Hepatocyte (in vitro differentiated cells): Measurements from ENCODE around the gene DPP9. TPM values are rescaled to one million over a fixed set of nuclear protein-coding genes. Genes with fewer than 3 reads are reported as not detected.

Experiments
- DNase-seq: peaks from one replicate; pipeline ENCODE4 v3.0.0-alpha.2; 2016; ENCODE audit warnings: low spot score
- H2AFZ ChIP-seq: fragments of 200-600 bp; sonication (generic); 2 replicates; pipeline ENCODE4 v1.6.0; 2016; ENCODE audit warnings: antibody characterized with exemption, mild to moderate bottlenecking
- H3K27ac ChIP-seq: fragments of 200-600 bp; sonication (generic); 2 replicates; pipeline ENCODE4 v1.5.1; 2016; ENCODE audit warnings: mild to moderate bottlenecking
- H3K27me3 ChIP-seq: fragments of 200-600 bp; sonication (generic); 2 replicates; pipeline ENCODE4 v1.6.1; 2016
- H3K36me3 ChIP-seq: fragments of 200-600 bp; sonication (generic); replicated peaks from 2 replicates; pipeline ENCODE4 v1.5.1; 2016; ENCODE audit warnings: low read depth; ENCODE audit not compliant: insufficient read depth
- H3K4me1 ChIP-seq: fragments of 200-600 bp; sonication (generic); 2 replicates; pipeline ENCODE4 v1.5.1; 2016; ENCODE audit warnings: mild to moderate bottlenecking, moderate library complexity; ENCODE audit not compliant: insufficient read depth
- H3K4me2 ChIP-seq: fragments of 200-600 bp; sonication (generic); 2 replicates; pipeline ENCODE4 v1.6.0; 2016
- H3K4me3 ChIP-seq: fragments of 200-600 bp; sonication (generic); 2 replicates; pipeline ENCODE4 v1.5.1; 2016; ENCODE audit warnings: mild to moderate bottlenecking
- H3K79me2 ChIP-seq: fragments of 200-600 bp; sonication (generic); 2 replicates; pipeline ENCODE4 v1.6.0; 2017; ENCODE audit warnings: mild to moderate bottlenecking
- H3K9me2 ChIP-seq: fragments of 200-600 bp; sonication (generic); replicated peaks from 2 replicates; pipeline ENCODE4 v1.6.0; 2017; ENCODE audit warnings: mild to moderate bottlenecking; ENCODE audit not compliant: insufficient read depth
- H3K9me3 ChIP-seq: fragments of 200-600 bp; sonication (generic); 2 replicates; pipeline ENCODE4 v1.5.1; 2016; ENCODE audit warnings: low read depth, mild to moderate bottlenecking
- H4K20me1 ChIP-seq: fragments of 200-600 bp; sonication (generic); 2 replicates; pipeline ENCODE4 v1.6.0; 2016; ENCODE audit warnings: mild to moderate bottlenecking; ENCODE audit not compliant: insufficient read depth, poor library complexity, severe bottlenecking
- CTCF ChIP-seq: fragments of 200-600 bp; sonication (generic); IDR thresholded peaks from 2 replicates; pipeline ENCODE4 v1.5.1; 2016; ENCODE audit warnings: antibody characterized with exemption, mild to moderate bottlenecking; ENCODE audit not compliant: poor library complexity
- EZH2 ChIP-seq: fragments of 200-600 bp; sonication (generic); IDR thresholded peaks from 2 replicates; pipeline ENCODE4 v1.6.1; 2016; ENCODE audit warnings: antibody characterized with exemption, mild to moderate bottlenecking, borderline replicate concordance
- EZH2phosphoT487 ChIP-seq: fragments of 200-600 bp; sonication (generic); IDR thresholded peaks from one replicate; pipeline ENCODE4 v1.6.1; 2018; ENCODE audit warnings: antibody characterized with exemption, mild to moderate bottlenecking, low read depth, moderate library complexity; ENCODE audit not compliant: unreplicated experiment, severe bottlenecking
- WGBS: methylation state at CpG from one replicate; pipeline ENCODE4 v1.1.6; 2016; ENCODE audit warnings: low lambda C conversion rate; ENCODE audit errors: missing lambda C conversion rate; 5-methylcytosine and 5-hydroxymethylcytosine counted together
- polyA plus RNA-seq: library from polyadenylated mRNA; unstranded; fragments of >200 nt; fragmentation: Nextera tagmentation; extraction: Ambion mirVana; gene quantifications from 2 replicates; pipeline ENCODE4 v1.2.1, GENCODE V29; 2016
- total RNA-seq: library from RNA; depleted of rRNA; stranded (reverse); fragments of >200 nt; gene quantifications from 2 replicates; pipeline ENCODE4 v1.2.3, GENCODE V29; 2014

DPP9 gene
- total and polyA plus RNA-seq, 2 experiments from 2014 or later, result 27.6 to 32.7 TPM

GRCh38 chr19:4653793-4654436, 69.7 kb downstream of the DPP9 start:
- DNase-seq, result no peak
- 93% methylated on average over 13 of the region's 13 CpGs for WGBS
- H3K79me2 ChIP-seq, result peaks cover 3% of the 10 kb centered on the region
- H4K20me1 ChIP-seq, result no peaks in the 10 kb centered on the region
- H3K4me3 ChIP-seq, result no peak overlapping the region
- H3K27me3 ChIP-seq, result no peaks in the 10 kb centered on the region
- no peaks in the 10 kb centered on the region for H3K36me3 ChIP-seq
- H3K9me2 ChIP-seq, result no peaks in the 10 kb centered on the region
- no peaks in the 10 kb centered on the region for H3K9me3 ChIP-seq
- H2AFZ ChIP-seq, result no peak overlapping the region
- H3K27ac ChIP-seq, result no peak overlapping the region
- no peak for TF ChIP-seq EZH2phosphoT487
- no peak for TF ChIP-seq EZH2
- TF ChIP-seq CTCF, result no peak
- no peak overlapping the region for H3K4me2 ChIP-seq
- H3K4me1 ChIP-seq, result no peaks in the 10 kb centered on the region

- Histone ChIP-seq H3K4me2 (no peak overlapping the region), H3K4me1 (no peaks in the 10 kb centered on the region), H3K36me3 (no peaks in the 10 kb centered on the region), H3K9me2 (no peaks in the 10 kb centered on the region), H3K27ac (no peak overlapping the region), H3K27me3 (no peaks in the 10 kb centered on the region), H3K4me3 (no peak overlapping the region), H4K20me1 (no peaks in the 10 kb centered on the region), H2AFZ (no peak overlapping the region), H3K79me2 (peaks cover 3% of the 10 kb centered on the region), H3K9me3 (no peaks in the 10 kb centered on the region)
- WGBS, result 98% methylated on average over 32 of the region's 44 CpGs
- DNase-seq, result no peak
- TF ChIP-seq EZH2phosphoT487 (no peak), EZH2 (no peak), CTCF (no peak)
Measured at GRCh38 chr19:4652075-4652474, 71.6 kb downstream of the DPP9 start.

GRCh38 chr19:4650159-4650558, 73.5 kb downstream of the DPP9 start:
- no peak overlapping the region for H3K4me2 ChIP-seq
- WGBS, result 100% methylated on average over 2 of the region's 2 CpGs
- no peak overlapping the region for H3K27ac ChIP-seq
- no peak for DNase-seq
- H3K4me3 ChIP-seq, result no peak overlapping the region
- no peak overlapping the region for H2AFZ ChIP-seq
- H3K36me3 ChIP-seq, result no peaks in the 10 kb centered on the region
- no peaks in the 10 kb centered on the region for H3K4me1 ChIP-seq
- no peaks in the 10 kb centered on the region for H3K27me3 ChIP-seq
- TF ChIP-seq EZH2, result no peak
- no peak for TF ChIP-seq CTCF
- TF ChIP-seq EZH2phosphoT487, result no peak
- H3K9me2 ChIP-seq, result no peaks in the 10 kb centered on the region
- no peaks in the 10 kb centered on the region for H4K20me1 ChIP-seq
- no peaks in the 10 kb centered on the region for H3K9me3 ChIP-seq
- peaks cover 3% of the 10 kb centered on the region for H3K79me2 ChIP-seq
